GM21367 (cell line): ENCODE results near the gene HP1BP3.

Source experiments
- ATAC-seq: cut with Tn5 transposase; IDR thresholded peaks from one replicate; pipeline ENCODE4 v1.9.1; 2021; ENCODE audit not compliant: unreplicated experiment

Gene HP1BP3

DNA sequence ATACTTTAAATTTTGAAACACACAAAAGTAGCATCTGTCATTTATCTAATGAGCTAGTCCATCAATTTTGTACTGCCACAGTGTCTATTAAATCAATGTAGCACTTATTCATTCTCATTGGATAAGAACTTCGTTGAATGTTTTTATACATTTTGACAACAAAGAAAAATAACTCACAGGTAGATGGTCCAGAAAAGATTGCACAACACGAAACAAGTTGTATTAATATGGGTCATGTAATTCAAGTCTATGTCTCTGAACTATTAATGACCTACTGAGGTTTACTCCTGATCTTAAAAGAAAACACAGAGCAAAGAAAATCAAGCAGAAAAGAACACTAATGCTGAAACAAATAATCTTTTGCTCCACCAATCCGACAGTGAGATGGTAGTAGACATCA is 15.3 kb downstream of the HP1BP3 start:
- ATAC-seq, result no peak

DNA sequence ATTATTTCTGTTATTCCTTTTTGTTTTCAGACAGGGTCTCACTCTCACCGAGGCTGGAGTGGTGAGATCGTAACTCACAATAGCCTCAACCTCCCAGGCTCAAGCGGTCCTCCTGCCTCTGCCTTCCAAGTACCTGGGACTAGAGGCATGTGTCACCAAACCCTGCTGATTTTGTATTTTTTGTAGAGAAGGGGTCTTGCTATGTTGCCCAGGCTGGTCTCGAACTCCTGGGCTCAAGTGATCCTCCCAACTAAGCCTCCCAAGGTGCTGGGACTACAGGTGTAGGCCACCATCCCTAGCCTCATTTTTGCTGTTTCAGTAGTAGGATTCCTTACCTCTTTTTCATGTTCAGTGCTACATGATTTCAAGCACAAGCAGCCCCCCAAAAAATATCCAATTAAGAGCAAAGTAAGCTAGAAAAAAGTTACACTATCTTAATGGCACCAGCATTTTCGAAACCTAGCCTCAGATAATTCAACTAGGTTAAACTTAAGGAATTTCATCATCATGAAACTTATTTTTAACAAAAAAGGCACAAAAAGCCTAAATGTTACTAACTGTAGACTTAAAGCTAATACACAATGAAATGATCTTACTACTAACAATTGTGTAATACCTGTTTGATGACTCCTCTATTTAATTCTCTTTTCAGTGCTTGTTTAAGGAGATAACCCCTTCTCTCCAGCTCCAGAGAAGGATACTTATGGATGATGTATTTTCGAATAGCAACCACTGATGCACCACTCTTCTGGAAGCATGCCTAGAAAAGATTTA is 16.6 kb downstream of the HP1BP3 start:
- no peak for ATAC-seq

DNA sequence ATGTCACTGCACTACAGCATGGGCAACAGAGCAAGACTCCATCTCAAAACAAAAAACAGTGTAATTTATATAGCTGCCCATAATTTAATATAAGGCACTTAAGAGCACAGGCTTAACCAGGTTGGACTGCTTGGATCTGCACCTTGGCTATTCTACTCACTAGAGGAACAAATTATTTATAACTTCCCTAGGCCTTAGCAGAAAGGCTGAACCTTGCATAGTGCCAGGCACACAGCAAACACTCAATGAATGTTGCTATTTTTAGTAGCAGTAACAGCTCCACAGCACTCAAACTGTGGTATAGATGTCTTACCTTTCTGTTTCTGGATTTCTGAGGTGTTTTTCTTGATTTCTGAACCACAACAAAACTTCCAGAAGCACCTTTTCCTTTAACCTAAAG is 19.8 kb downstream of the HP1BP3 start:
- ATAC-seq, result no peak

DNA sequence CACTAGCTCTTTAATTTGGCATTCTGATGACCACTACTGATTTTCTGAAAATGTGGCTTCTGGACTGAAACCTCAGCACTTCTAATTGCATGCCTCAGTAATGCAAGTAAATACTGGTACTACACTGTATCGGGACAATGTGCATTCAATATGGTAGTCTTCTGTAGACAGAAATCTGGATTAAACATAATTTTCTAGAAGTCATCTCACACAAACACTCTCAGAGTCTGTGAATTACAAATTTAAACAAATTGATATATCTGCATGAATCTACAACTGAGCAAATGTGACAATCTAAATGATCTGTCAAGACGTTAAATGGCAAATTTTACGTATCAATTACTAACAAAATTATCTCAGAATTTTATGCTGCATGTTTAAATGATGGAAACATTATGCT is 23.7 kb downstream of the HP1BP3 start:
- no peak for ATAC-seq

DNA sequence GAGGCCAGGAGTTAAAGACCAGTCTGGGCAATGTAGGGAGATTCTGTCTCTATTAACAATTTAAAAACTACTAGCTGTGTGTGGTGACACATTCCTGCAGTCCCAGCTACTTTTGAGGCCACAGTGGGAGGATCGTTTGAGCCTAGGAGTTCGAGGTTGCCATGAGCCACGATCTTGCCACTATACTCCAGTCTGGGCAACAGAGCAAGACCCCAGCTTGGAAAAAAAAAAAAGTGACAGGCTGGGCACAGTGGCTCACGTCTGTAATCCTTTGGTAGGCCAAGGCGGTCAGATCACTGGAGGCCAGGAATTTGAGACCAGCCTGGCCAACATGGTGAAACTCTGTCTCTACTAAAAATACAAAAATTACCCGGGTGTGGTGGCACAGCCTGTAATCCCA is 26.8 kb downstream of the HP1BP3 start:
- no peak for ATAC-seq

DNA sequence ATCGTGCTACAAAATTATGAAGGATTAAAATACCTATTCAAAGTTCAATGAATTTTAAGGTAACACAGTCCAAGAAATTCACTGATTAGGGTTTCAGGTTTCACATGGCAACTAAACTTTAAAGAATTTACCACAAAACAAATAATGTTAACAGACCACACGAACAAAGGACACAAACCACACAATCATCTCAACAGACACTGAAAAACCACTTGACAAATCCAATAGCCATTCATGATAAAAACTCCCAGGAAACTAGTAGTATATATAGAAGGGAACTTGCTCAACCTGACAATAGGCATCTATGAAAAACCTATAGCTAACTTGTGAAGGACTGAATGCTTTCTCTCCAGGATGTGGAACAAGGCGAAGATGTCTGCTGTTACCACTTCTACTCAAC is 33.5 kb downstream of the HP1BP3 start:
- ATAC-seq, result no peak

DNA sequence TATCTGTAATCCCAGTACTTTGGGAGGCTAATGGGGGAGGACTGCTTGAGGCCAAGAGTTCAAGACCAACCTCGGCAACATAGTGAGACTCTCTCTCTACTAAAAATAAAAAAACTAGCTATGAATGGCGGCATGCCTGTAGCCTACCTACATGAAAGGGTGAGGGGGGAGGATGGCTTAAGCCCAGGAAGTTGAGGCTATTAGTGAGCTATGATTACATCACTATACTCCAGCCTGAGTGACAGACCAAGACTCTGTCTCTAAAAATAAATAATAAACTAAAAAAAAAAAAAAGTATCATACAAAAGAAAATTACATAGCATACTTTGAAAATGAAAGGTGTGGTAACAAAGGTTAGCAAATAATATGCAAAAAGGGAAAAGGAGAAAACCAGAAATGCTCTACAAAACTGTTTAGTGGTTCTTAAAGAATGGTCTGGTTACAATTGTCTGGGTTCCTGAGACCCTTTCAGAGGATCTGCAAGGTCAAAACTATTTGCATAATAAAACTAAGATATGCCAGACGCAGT is 35.6 kb downstream of the HP1BP3 start:
- no peak for ATAC-seq

DNA sequence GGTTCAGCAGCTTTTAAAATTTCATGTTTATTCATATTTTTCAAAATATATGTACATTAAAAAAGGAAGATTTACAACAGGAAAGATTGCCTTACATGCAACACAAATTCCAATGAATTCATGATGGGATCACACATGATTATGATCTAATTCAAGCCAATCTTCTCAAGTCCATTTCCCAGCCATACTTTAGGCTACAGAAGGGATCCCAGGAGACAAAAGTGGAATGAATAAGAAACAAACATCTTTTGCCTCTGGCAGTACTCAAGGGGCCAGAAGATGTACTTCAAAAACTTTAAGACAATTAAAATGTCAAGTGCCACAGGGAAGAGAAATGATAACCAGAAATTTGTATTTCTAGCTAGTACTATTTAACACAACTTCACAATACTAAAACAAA is 44.4 kb downstream of the HP1BP3 start:
- no peak for ATAC-seq

DNA sequence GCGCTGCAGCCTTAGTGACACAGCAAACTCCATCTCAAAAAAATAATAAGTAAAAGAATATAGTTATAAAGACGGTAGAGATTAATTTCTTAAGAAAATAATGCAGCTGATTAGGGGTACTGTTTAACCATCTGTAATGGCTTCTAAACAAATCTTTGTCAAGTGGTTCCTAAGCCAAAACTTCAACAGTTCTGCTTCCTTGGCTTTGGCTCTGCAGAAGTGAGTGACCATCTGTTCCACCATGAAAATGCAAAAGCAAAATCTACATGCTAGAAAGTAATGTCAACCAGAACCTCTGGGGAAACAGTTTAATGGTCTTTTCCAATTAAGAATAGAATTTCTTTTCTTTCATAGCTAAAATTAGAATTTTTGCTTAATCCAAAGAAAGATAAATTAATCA is 46.3 kb downstream of the HP1BP3 start:
- ATAC-seq, result no peak

DNA sequence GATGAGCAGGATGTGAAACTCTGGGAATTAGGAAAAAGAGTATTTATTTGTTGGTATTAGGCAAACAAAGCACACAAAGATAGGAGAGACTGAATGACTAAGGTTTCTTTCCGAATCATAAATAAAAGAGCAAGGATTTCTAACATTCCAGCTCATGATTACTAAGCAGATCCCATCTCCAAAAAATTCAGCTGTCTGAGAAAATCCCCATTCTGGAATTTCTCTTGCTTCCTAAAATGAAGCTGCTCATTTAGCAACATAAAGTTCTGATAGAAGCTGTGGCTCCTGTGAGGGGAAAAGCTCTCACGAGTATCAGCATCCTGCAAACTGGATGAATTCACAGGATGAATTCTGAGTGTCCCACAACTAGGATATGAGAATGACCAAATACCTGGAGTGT is 47.9 kb downstream of the HP1BP3 start:
- no peak for ATAC-seq

DNA sequence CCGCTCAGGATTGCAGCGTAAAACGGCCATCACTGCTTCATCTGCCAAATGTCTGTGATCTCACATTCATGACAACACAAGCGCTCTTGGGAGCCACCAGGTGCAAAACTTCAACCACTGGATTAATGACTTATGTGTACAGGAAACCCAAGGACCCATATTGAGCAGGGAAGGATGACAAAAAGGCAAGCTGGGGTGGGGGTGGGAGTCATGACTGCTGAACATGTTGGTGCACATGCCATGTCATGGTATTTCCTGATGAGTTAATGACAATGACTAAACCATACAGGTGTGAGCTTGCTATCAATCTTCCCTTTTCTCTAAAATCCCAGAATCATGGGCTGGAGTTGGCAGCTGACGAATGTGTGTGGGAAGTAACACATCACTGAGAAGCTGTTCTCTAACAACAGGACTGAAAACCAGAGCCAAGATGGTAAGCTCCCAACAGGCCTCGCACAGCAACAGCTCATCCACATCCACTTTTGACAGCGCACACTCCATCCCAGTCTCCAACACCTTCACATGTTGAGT is 51.5 kb downstream of the HP1BP3 start:
- ATAC-seq, result no peak

DNA sequence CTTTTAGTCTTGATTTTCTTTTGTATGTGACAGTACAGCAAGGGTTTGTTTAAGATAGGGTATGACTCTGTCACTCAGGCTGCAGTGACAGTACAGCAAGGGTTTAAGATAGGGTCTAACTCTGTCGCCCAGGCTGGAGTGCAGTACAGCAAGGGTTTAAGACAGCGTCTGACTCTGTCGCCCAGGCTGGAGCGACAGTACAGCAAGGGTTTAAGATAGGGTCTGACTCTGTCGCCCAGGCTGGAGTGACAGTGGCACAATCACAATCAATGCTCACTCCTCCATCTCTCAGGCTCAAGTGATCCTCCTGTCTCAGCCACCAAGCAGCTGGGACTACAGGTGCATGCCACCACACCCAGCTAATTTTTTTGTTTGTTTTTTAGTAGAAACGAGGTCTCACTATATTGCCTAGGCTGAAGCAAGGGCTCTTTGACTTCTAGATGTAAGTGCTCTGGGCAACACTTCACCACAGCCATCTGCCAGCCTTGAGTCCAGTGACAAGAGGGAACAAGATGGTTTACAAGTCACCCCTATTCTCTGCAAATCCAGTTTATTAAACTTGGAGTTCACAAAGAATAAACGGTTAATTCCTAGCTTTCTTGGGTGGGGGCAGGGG is 53.6 kb downstream of the HP1BP3 start:
- no peak for ATAC-seq

DNA sequence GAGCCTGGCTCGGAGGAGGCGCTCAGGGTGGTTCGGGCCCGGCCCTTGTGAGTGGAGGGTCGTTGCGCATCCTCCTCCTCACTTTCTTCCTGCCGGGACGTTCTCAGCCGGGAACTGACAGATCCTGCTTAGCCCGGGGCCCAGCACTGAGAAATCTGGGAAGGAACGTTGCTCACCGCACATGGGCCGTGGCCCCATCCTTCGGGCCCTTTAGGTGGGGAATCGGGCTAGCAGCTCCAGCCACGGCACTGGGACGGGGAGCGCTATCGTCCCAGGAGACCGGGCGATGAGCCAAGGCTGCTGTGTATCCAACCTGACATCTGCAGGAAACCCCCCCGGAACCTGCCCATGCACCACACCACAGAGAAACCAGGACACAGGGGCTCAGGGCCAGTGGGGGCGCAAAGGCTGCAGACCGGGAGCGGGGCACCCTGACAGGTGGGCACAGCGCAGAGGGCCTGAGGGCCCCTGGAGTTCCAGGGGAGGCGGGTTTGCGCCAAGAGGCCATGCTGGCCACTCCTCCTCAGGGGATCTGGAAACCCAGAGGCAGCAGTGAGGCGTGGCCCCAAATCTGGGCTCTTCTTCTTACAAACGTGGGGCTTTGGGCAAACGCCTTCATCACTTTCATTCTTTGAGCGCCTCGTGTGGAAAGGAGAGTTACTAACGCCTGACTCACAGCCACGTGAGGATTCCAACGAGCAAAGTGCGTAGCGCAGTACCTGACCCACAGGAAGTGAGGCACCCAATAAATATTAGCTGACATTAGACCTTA is 54.3 kb downstream of the HP1BP3 start, which contains the start of gene SH2D5:
Gene SH2D5 (minus strand): TSS at position 116 of the 772 bp plus-strand sequence. CDS start 4,659 bp downstream, outside the sequence.
- peak; percentile 47 for ATAC-seq

DNA sequence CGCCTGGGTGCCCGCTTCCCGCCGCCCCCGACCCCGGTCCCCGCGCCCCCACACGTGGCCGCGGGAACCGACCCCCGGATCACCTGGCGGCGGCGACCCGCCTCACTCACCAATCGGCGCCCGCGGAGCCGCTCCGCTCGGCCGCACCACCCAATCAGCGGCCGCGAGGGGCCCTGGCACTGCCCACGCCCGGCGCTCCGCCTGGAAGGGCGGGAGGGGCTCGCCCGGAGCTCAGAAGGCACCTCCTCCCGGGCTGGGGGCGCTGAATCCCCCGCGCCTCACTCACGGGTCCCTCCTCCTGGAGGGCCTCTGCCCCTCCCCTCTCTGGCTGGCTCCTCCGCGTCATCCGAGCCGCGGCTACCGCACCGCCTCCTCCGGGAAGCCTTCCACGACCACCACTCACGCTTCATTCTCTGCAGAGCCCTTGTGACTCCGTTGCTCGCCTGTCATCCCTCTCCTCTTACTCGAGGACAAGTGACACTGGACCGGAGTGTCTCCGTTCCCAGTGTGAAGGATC is 55.0 kb downstream of the HP1BP3 start:
- ATAC-seq, result peak; percentile 42

DNA sequence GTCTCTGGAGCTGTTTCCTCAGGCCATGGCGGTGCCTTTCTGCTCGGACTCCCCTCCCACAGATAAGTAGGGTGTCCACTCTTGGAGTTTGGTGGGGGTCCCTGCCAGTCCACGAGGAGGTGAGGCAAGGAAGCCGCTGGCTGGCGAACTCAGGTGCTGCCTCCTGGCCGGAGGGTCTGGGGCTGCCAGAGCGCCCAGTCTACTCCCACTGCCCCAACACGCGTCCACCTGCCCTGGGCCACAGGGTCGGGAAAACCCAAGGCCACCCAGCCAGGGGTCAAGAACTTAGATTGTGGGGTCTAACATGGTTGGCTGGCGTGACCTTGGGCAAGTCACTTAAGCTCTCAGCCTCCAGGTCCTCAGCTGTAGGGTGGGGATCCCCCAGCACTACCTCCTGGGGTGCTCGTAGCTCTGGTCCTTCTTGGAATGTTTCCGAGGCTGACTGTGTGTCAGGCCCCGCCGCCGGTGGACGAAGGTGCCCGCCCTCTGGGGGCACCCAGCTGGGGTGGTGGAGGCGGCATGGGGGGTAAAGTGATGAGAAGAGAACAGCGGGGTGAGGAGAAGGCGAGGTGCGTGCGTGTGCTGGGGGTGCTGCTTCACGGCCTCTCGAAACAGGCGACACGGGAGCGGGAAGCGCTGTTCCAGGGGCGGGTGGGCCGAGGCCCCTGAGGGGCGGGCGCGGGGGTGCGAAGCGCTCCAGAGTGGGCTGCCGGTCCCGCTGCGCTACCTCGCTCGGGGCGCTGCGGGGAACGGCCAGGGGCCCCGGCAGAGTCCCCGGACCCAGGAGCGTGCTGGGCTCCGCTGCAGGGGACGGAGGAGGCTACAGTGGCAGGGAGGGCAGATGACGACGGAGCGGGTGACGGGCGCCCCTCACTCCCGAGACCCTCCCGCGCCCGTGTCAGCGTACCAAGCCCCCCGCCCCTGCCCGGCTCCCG is 55.8 kb downstream of the HP1BP3 start:
- no peak for ATAC-seq

DNA sequence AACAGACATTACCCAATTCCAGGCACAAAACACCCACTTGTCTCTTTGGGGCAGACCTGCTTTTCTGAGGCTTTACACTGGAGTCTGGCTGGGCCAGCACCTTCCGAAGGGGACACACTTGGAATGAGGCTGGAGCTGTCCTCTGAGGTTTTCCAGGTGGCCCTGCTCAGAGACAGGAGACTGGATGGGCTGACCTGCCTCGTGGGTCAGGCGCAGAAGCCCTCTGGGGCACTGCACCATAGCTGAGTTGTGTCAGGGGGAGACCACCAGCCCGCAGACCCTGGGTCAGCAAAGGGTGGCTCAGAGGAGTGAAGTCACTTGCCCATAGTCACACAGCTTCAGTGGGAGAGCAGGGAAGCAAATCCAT is 56.4 kb downstream of the HP1BP3 start:
- ATAC-seq, result no peak

DNA sequence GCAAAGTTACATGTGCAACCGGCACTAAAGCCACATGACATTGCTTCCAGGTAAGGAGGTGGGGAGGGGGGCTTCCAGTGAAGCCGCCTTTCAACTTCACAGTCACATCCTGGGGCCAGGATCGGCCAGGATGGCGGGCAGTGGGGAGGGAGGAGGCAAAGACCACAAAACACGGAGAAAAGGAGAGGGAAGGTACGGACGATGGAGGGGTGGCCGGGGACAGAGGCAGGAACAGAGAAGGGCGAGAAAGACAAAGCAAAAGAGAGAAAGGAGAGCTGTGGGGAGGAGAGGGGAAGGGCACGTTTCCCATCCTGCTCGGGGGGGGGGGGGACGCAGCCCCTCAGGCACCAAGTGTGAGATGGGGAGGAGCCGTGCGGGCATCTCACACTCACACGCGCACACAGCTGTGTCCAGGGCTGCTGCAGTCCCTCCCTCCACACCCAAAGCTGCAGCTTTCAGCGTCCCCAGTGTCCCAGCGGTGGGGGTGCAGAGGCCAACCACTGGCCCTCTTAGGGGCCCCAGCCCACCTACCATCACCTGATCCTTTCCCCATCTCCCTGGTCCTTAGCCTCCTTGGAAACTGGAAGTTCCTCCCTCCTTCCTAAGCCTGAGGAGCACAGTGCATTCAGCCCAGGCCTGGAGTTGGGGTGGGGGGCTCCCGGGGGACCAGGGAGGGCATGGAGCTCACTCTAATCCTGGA is 57.0 kb downstream of the HP1BP3 start:
- ATAC-seq, result no peak

DNA sequence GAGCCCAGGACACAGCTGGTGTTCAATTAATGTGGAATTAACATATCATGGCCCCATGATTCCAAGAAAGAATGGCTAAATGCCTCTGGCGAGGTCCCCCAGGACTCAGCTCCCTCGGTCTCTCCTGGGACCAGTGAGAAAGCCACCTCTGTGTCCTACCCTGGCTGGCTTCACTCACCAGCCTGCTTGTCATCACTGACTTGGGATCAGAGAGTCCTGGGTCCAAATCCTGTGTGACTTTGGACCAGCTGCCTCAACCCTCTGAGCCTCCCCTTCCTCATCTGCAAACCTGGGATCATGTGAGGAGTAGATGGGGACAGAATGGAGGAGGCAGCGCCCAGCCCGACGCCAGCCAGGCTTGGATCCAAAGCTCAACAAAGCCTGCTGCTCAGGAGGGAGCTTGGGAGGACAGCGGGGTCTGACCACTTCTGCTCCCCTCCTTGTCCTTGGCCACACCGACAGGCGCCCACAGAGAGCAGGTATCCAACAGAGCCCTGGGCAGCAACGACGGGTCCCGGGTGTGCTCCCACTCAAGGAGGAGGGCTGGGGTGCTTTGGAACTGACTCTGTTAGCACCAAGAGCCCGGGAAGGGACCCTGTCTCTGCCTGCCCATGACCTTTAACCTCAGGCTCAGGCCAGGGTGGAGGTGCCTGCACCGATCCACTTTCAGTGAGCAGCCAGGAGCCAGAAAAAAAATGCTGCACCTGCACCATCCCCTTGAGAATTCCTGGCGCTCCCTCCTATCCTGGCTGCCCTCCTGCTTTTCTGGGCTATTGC is 57.8 kb downstream of the HP1BP3 start:
- no peak for ATAC-seq
